OCI-LY3 (cell line): ENCODE measurements around the gene ALDH2.
"Not testable (repeated sequence)": the region's sequence is repeated elsewhere in the genome, so short reads cannot be mapped to it uniquely, and the experiment has no call there.

Experiments used
- H2AFZ ChIP-seq: fragments of 200-600, 300-600 bp; shearing (Covaris generic); 2 replicates; pipeline ENCODE4 v1.6.0; 2014; ENCODE audit warnings: antibody characterized with exemption, low read depth, low read length
- H3K27ac ChIP-seq: fragments of 200-600, 300-600 bp; sonication (generic); 2 replicates; pipeline ENCODE4 v1.5.1; 2014; ENCODE audit warnings: mild to moderate bottlenecking, low read length, moderate library complexity, mixed read lengths
- H3K27me3 ChIP-seq: fragments of 200-600, 300-600 bp; sonication (generic); 2 replicates; pipeline ENCODE4 v1.6.1; 2014; ENCODE audit warnings: low read depth, low read length, mixed read lengths
- H3K36me3 ChIP-seq: fragments of 200-600, 300-600 bp; sonication (generic); replicated peaks from 2 replicates; pipeline ENCODE3; 2014; ENCODE audit warnings: low read depth, low read length, mixed read lengths
- H3K4me1 ChIP-seq: fragments of 300-600, 200-600 bp; sonication (generic); 2 replicates; pipeline ENCODE4 v1.6.1; 2014; ENCODE audit warnings: low read length, mixed read lengths
- H3K4me2 ChIP-seq: fragments of 200-600, 300-600 bp; sonication (generic); 2 replicates; pipeline ENCODE4 v1.6.1; 2014; ENCODE audit warnings: low read length, mixed read lengths
- H3K4me3 ChIP-seq: fragments of 300-600, 200-600 bp; sonication (generic); 2 replicates; pipeline ENCODE4 v1.5.1; 2014; ENCODE audit warnings: antibody characterized with exemption, mild to moderate bottlenecking, low read length, moderate library complexity
- H3K79me2 ChIP-seq: fragments of 300-600, 200-600 bp; shearing (Covaris generic); 2 replicates; pipeline ENCODE4 v1.6.1; 2014; ENCODE audit warnings: mild to moderate bottlenecking, low read length, mixed read lengths
- H3K9ac ChIP-seq: fragments of 300-600, 200-600 bp; shearing (Covaris generic); 2 replicates; pipeline ENCODE4 v1.6.0; 2014; ENCODE audit warnings: mild to moderate bottlenecking, low read length, moderate library complexity
- H3K9me3 ChIP-seq: fragments of 200-600, 300-600 bp; shearing (Covaris generic); 2 replicates; pipeline ENCODE4 v1.6.1; 2014; ENCODE audit warnings: low read length, mixed read lengths; ENCODE audit not compliant: insufficient read depth
- H4K20me1 ChIP-seq: fragments of 200-600, 300-600 bp; sonication (generic); 2 replicates; pipeline ENCODE4 v1.6.1; 2016; ENCODE audit warnings: low read length, mixed read lengths; ENCODE audit not compliant: insufficient read depth
- EZH2phosphoT487 ChIP-seq: fragments of 200-600 bp; shearing (Covaris generic); IDR thresholded peaks from 2 replicates; pipeline ENCODE4 v1.6.1; 2018; ENCODE audit warnings: antibody characterized with exemption, mixed run types, low read depth
- TF ChIP-seq, protein P1 (sequence below): fragments of 200-600, 300-600 bp; sonication (generic); IDR thresholded peaks from 2 replicates; pipeline ENCODE4 v1.5.1; 2014; ENCODE audit warnings: antibody characterized with exemption, low read length, low read depth

ALDH2 gene

DNA sequence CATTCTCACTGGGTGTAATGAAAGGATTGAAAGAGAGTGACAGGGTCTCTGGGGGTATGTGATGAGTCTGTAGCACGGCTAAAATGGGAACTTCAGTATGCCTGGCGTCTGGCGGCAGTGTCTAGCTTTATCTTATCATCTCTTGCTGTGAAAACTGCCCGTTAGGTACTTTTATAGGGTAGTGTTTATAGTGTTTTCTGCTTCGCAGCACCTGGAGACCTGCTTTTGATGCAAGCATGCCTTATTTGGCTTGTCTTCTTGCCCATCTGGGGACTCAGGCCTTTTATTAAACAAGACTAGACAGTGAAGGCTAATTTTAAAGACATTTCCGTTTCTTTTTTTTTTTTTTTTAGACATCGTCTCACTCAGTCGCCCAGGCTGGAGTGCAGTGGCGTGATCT, 36.3 kb upstream of the ALDH2 start:
- TF ChIP-seq EZH2phosphoT487, result no peak
- TF ChIP-seq, protein P1, sequence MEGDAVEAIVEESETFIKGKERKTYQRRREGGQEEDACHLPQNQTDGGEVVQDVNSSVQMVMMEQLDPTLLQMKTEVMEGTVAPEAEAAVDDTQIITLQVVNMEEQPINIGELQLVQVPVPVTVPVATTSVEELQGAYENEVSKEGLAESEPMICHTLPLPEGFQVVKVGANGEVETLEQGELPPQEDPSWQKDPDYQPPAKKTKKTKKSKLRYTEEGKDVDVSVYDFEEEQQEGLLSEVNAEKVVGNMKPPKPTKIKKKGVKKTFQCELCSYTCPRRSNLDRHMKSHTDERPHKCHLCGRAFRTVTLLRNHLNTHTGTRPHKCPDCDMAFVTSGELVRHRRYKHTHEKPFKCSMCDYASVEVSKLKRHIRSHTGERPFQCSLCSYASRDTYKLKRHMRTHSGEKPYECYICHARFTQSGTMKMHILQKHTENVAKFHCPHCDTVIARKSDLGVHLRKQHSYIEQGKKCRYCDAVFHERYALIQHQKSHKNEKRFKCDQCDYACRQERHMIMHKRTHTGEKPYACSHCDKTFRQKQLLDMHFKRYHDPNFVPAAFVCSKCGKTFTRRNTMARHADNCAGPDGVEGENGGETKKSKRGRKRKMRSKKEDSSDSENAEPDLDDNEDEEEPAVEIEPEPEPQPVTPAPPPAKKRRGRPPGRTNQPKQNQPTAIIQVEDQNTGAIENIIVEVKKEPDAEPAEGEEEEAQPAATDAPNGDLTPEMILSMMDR, result no peak
- Histone ChIP-seq H3K27me3 (no peaks in the 10 kb centered on the region), H3K9ac (no peak overlapping the region), H3K36me3 (peaks cover 10% of the 10 kb centered on the region), H3K4me1 (no peaks in the 10 kb centered on the region), H4K20me1 (no peaks in the 10 kb centered on the region), H2AFZ (no peak overlapping the region), H3K27ac (no peak overlapping the region), H3K9me3 (no peaks in the 10 kb centered on the region), H3K79me2 (no peaks in the 10 kb centered on the region), H3K4me2 (no peak overlapping the region), H3K4me3 (no peak overlapping the region)

DNA sequence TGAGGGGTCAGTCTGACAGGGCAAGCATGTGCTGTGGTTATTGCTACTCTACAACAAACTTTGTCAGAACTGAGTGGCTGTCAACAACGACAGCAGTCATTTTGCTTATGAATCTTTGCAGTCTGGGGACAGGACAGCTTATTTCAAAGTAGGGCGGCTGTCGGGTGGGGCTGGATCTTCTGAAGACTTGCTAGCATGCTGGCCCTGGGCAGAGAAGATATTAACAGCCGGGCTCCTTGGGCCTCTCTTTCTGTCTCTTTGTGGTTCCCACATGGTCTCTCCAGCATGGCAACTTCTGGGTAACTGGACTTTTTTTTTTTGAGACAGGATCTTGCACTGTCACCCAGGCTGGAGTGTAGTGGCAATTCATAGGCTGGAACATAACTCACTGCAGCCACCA, 33.9 kb upstream of the ALDH2 start:
- Histone ChIP-seq H3K4me3 (no peak overlapping the region), H3K4me2 (no peak overlapping the region), H3K9ac (no peak overlapping the region), H3K27me3 (no peaks in the 10 kb centered on the region), H4K20me1 (no peaks in the 10 kb centered on the region), H3K36me3 (peaks cover 16% of the 10 kb centered on the region), H3K79me2 (no peaks in the 10 kb centered on the region), H3K27ac (no peak overlapping the region), H2AFZ (no peak overlapping the region), H3K9me3 (no peaks in the 10 kb centered on the region), H3K4me1 (no peaks in the 10 kb centered on the region)
- TF ChIP-seq EZH2phosphoT487, result no peak

DNA sequence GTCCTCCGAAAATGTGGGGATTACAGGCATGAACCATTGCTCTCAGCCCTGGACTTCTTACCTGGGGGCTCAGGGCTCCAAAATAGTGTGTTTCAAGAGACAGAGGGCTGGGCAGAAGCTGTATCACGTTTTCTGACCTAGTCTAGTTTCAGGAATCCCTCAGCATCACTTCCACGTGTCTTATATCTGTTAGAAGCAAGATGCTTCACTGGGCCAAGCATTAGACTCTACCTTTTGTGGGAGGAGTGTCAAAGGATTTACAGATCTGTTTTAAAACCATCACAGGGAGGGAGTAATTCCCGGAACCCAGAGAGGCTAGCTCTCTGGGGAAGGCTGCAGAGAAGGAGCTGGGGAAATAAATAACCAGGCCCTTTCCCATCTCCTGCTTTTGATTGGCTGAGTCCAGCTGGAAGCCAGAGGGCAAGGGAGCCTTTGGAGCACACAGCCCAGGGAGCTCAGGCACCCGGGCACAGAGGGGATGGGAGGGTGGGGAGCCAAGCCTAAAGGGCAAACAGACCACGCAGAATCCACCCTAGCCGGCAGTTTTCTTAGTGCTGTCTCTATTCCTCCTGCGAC, 33.3 kb upstream of the ALDH2 start:
- peaks cover 16% of the 10 kb centered on the region for H3K36me3 ChIP-seq
- no peak overlapping the region for H3K27ac ChIP-seq
- TF ChIP-seq, protein P1, result no peak
- TF ChIP-seq EZH2phosphoT487, result no peak
- H3K9ac ChIP-seq, result no peak overlapping the region
- no peaks in the 10 kb centered on the region for H4K20me1 ChIP-seq
- no peaks in the 10 kb centered on the region for H3K4me1 ChIP-seq
- H3K4me2 ChIP-seq, result no peak overlapping the region
- no peaks in the 10 kb centered on the region for H3K79me2 ChIP-seq
- no peaks in the 10 kb centered on the region for H3K27me3 ChIP-seq
- H3K4me3 ChIP-seq, result no peak overlapping the region
- H2AFZ ChIP-seq, result no peak overlapping the region
- no peaks in the 10 kb centered on the region for H3K9me3 ChIP-seq

DNA sequence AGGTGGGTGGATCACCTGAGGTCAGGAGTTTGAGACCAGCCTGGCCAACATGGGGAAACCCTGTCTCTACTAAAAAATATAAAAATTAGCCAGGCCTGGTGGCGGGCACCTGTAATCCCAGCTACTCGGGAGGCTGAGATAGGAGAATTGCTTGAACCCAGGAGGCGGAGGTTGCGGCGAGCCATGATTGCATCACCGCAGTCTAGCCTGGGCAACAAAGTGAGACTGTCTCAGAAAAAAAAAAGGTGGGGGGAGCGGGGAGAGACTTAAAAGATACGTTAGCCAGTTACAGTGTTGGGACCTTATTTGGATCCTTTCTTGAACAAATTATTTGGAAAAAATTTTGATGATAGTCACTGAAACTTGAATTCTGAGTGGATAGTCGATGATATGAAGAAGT, 27.2 kb upstream of the ALDH2 start:
- not testable (repeated sequence) for H3K9ac ChIP-seq, H3K27me3 ChIP-seq, H3K4me1 ChIP-seq, H3K27ac ChIP-seq, H4K20me1 ChIP-seq, H3K9me3 ChIP-seq, H3K36me3 ChIP-seq, H3K4me2 ChIP-seq, H2AFZ ChIP-seq, H3K4me3 ChIP-seq, H3K79me2 ChIP-seq

DNA sequence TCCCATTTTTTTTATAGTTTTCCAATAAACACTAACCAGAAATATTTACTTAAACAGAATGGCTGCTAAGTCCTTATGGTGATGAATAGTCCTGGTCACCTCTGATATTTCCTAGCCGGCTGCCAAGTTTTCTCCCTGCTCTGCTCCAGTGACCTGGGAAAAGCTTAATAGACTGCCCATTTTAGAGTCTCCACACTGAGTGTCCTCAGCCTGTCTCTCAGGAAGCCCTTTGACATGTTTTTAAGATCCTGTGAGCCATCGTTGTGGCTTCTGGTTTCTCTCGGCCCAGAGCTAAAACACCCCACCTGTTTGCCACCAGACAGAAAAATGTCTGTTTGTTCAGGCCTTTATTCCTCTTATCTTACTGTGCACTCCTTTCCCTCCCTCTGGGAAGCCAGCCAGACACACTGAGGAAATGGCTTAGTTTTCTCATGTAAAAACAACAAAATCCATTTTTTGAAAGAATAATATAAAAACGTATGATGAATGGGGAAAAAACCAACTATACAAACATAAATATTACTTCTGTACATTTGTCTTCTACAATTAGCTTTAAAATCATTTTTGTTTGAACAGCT, 25.4 kb upstream of the ALDH2 start:
- H3K79me2 ChIP-seq, result no peaks in the 10 kb centered on the region
- H3K4me2 ChIP-seq, result no peak overlapping the region
- H3K4me1 ChIP-seq, result no peaks in the 10 kb centered on the region
- no peaks in the 10 kb centered on the region for H4K20me1 ChIP-seq
- peaks cover 14% of the 10 kb centered on the region for H3K36me3 ChIP-seq
- no peak overlapping the region for H2AFZ ChIP-seq
- TF ChIP-seq, protein P1, result no peak
- TF ChIP-seq EZH2phosphoT487, result no peak
- H3K4me3 ChIP-seq, result no peak overlapping the region
- H3K9ac ChIP-seq, result no peak overlapping the region
- H3K27me3 ChIP-seq, result no peaks in the 10 kb centered on the region
- no peaks in the 10 kb centered on the region for H3K9me3 ChIP-seq
- H3K27ac ChIP-seq, result no peak overlapping the region
